Ascending aorta (tissue), 2 donors: ENCODE results near the gene SAV1. TPM values are rescaled to one million over a fixed set of nuclear protein-coding genes. Genes with fewer than 3 reads are reported as not detected.
A peak's percentile ranks its signal among the peaks of the same experiment; 100 is the strongest.
"Not testable (repeated sequence)": the region's sequence is repeated elsewhere in the genome, so short reads cannot be mapped to it uniquely, and the experiment has no call there.

ENCODE experiments used
- DNase-seq, 2 donors: peaks; one replicate each; pipeline ENCODE4 v3.0.0-alpha.2; 2019; ENCODE audit warnings: low spot score in 2 of 2
- H3K27ac ChIP-seq, 2 donors: fragments of 200-600 bp; sonication (generic); one replicate each; pipeline ENCODE4 v1.5.1; 2016 to 2017; ENCODE audit warnings: mild to moderate bottlenecking in 1 of 2
- H3K27me3 ChIP-seq: fragments of 200-600 bp; sonication (generic); one replicate; pipeline ENCODE4 v1.5.1; 2017
- H3K36me3 ChIP-seq, 2 donors: fragments of 200-600 bp; sonication (generic); one replicate each; pipeline ENCODE4 v1.5.1; 2016
- H3K4me1 ChIP-seq, 2 donors: fragments of 200-600 bp; sonication (generic); one replicate each; pipeline ENCODE4 v1.5.1; 2016 to 2017; ENCODE audit warnings: mild to moderate bottlenecking in 1 of 2
- H3K4me3 ChIP-seq, 2 donors: fragments of 200-600 bp; sonication (generic); one replicate each; pipeline ENCODE4 v1.5.1; 2016 to 2017; ENCODE audit warnings: mild to moderate bottlenecking in 1 of 2
- H3K9me3 ChIP-seq, 2 donors: fragments of 200-600 bp; sonication (generic); one replicate each; pipeline ENCODE4 v1.5.1; 2016
- intact Hi-C: fragments of 100-400 bp; cut with DNase I; formaldehyde crosslinking; loops from one replicate; pipeline ENCODE4 v1.15.1; 2023
- total RNA-seq: library from RNA; depleted of rRNA; stranded (reverse); fragments of >200 nt; gene quantifications from one replicate; pipeline ENCODE4 v1.1.0, GENCODE V29; 2016
- TF ChIP-seq, protein P1 (sequence below), 3 experiments: fragments of 200-600 bp in 2 of 3; fragments of 450-650 bp in 1 of 3; sonication (generic) in 2 of 3; IDR thresholded peaks; one replicate each; pipeline ENCODE4 v1.5.1; 2016 to 2019; ENCODE audit warnings: antibody characterized with exemption in 3 of 3, mild to moderate bottlenecking in 1 of 3, moderate library complexity in 1 of 3

SAV1 gene
- total RNA-seq, 1 donor from 2014 or later, result 61.7 TPM

DNA sequence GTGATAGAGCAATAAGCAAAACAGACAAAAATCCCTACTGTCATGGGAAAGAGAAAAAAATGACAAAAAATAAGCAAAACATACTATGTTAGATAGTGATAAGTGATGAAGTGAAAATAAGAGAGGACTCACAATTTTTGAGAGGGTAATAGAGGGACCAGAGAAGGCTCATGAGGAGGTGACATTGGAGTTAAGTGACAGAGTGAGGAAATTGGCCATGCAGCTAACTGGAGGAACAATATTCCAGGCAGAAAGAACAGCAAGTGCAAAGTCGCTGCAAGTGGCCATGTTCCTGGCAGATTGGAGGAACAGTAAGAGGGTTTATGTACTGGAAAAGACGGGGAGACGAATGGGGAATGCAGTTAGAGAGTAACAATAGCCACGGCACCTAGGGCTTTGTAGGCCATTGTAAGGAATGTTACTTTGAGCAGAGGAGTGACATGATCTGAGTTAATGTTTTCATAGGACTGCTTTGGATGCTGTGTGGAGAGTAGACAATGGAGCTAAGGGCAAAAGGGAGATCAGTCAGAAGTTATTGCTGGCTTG, 1.4 kb upstream of the SAV1 start:
- Histone ChIP-seq H3K36me3 (no peaks in the 10 kb centered on the region), H3K27ac (peak overlapping the region in 1 of 2 donors; percentile 17), H3K9me3 (no peaks in the 10 kb centered on the region), H3K27me3 (no peaks in the 10 kb centered on the region), H3K4me1 (peaks cover 4 to 11% of the 10 kb centered on the region in 2 donors), H3K4me3 (no peak overlapping the region)
- TF ChIP-seq, protein P1, sequence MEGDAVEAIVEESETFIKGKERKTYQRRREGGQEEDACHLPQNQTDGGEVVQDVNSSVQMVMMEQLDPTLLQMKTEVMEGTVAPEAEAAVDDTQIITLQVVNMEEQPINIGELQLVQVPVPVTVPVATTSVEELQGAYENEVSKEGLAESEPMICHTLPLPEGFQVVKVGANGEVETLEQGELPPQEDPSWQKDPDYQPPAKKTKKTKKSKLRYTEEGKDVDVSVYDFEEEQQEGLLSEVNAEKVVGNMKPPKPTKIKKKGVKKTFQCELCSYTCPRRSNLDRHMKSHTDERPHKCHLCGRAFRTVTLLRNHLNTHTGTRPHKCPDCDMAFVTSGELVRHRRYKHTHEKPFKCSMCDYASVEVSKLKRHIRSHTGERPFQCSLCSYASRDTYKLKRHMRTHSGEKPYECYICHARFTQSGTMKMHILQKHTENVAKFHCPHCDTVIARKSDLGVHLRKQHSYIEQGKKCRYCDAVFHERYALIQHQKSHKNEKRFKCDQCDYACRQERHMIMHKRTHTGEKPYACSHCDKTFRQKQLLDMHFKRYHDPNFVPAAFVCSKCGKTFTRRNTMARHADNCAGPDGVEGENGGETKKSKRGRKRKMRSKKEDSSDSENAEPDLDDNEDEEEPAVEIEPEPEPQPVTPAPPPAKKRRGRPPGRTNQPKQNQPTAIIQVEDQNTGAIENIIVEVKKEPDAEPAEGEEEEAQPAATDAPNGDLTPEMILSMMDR (IDR thresholded peaks at IDR 0.05), result no peak
- intact Hi-C loops, result loop anchor here (2.0 to 10.0 kb wide), 7 partner anchors 88 to 902 kb away; partner anchors contain the start of genes ATL1, DMAC2L, KLHDC2 and L2HGDH
- DNase-seq, result no peak

DNA sequence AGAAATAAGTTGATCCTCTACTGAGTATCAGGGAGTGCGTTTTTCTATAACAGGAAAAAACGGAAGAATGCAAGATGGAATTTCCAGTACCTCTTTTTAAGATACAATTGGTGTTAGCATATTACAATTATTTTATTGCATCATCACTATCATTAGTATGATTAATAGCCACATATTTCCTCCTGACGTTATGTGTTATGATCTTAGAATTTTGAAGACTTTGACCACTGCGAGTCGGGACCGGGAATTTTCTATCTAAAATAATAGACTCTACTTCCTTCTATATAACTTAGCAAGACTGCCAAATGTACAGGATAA, 679 bp upstream of the SAV1 start:
- Histone ChIP-seq H3K27me3 (no peaks in the 10 kb centered on the region), H3K4me1 (peaks cover 4 to 15% of the 10 kb centered on the region in 2 donors), H3K4me3 (peak overlapping the region; percentile 86 to 96), H3K9me3 (no peaks in the 10 kb centered on the region), H3K36me3 (no peaks in the 10 kb centered on the region), H3K27ac (peak overlapping the region; percentile 99)
- intact Hi-C loops, result loop anchor here (2.0 to 10.0 kb wide), 7 partner anchors 89 to 901 kb away; partner anchors contain the start of genes ATL1, DMAC2L, KLHDC2 and L2HGDH
- DNase-seq, result no peak
- TF ChIP-seq, protein P1 (IDR thresholded peaks at IDR 0.05), result no peak

DNA sequence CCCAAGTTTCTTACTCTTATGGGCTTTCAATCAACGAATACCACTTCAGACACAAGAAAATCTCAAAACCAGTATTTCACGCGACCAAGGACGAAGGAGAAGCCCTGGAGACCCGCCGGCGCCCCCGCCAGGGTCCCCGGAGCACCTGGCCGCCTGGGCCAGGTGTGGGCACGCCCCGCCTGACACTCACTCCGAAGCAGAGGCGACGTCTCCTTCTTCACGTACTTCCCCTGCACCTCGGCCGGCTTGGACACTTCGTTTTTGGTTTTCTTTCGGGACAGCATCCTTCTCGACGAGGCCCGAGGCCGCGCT, 466 bp downstream of the SAV1 start:
- intact Hi-C loops, result loop anchor here (5.0 to 10.0 kb wide), 6 partner anchors 90 to 900 kb away; partner anchors contain the start of genes ATL1, DMAC2L, KLHDC2 and L2HGDH
- no peaks in the 10 kb centered on the region for H3K9me3 ChIP-seq
- H3K36me3 ChIP-seq, result no peaks in the 10 kb centered on the region
- peak overlapping the region; percentile 86 to 96 for H3K4me3 ChIP-seq
- TF ChIP-seq, protein P1 (IDR thresholded peaks at IDR 0.05), result no peak
- no peaks in the 10 kb centered on the region for H3K27me3 ChIP-seq
- peak overlapping the region; percentile 99 for H3K27ac ChIP-seq
- peaks cover 4 to 15% of the 10 kb centered on the region in 2 donors for H3K4me1 ChIP-seq
- DNase-seq, result peak in 1 of 2 donors; percentile 70

DNA sequence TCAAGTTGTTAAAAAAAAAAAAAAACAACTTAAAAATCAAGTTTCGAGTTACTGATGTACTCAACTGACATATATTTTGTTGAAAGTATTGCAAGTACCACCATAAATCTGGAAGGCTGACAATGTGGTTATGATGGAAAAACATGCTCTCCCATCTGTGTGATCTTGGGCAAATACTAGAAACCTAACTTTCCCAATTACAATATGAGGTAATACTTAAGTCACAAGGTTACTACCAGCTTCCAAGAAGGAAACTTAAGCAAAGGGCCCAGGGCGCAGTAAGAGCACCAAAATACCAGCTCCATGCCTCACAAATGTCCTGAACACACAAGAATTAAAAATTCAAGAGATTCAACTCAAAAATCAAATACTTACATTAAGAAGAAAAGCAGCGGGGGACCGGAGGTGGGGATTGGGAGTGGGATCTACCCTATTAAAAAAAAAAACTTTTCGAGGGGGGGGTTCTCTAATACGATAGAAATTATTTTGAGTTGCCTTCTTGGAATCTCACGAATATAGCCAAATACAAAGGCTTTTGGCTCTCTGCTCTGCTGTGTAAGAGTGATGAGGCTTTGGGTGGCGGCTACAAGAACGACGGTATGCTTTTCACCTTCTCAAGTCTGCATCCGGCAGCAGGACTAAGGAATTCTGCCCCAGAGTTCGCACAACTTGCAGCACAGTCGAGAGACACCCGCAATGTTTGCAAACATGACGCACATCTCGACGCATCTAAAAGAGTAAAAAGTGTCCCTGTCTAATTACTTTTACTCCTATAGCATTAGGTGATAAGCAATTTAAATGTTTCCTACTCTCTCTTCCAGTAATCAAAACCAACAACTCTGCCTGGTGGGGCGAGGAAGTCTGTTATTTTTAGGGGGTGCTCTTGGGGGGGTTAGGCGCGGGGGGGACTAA, 1.1 kb downstream of the SAV1 start:
- TF ChIP-seq, protein P1 (IDR thresholded peaks at IDR 0.05), result no peak
- Histone ChIP-seq H3K9me3 (no peaks in the 10 kb centered on the region), H3K36me3 (no peaks in the 10 kb centered on the region), H3K4me1 (peaks cover 4 to 15% of the 10 kb centered on the region in 2 donors), H3K27ac (peak overlapping the region; percentile 99), H3K4me3 (peak overlapping the region; percentile 86 to 96), H3K27me3 (no peaks in the 10 kb centered on the region)
- intact Hi-C loops, result loop anchor here (5.0 to 10.0 kb wide), 6 partner anchors 90 to 900 kb away; partner anchors contain the start of genes ATL1, DMAC2L, KLHDC2 and L2HGDH
- DNase-seq, result no peak

DNA sequence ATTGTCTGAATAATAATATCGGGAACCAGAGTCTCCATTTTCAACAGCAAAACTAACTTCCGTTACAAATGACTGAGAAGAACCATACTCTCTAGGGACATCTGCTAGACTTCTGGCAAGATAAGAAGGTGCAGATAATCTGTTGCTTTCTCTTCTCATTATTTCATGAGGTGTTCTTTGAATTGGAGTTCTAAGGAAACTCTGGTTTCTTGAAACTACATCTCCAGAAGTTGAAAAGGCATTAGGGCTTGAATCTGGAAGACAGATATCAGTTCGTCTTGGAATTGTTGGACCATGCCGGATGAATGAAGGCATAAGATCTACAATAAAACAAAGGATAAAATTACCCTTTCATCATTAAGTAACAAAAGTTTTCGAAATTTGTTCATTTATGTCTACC, 2.8 kb downstream of the SAV1 start:
- not testable (repeated sequence) for H3K9me3 ChIP-seq, H3K36me3 ChIP-seq, H3K27me3 ChIP-seq, DNase-seq
- intact Hi-C loops, result loop anchor here (5.0 to 10.0 kb wide), 6 partner anchors 92 to 898 kb away; partner anchors contain the start of genes ATL1, DMAC2L, KLHDC2 and L2HGDH
- Histone ChIP-seq H3K27ac (peak overlapping the region in 1 of 2 donors; percentile 99), H3K4me1 (peaks cover 4 to 17% of the 10 kb centered on the region in 2 donors), H3K4me3 (peak overlapping the region in 1 of 2 donors; percentile 86)

DNA sequence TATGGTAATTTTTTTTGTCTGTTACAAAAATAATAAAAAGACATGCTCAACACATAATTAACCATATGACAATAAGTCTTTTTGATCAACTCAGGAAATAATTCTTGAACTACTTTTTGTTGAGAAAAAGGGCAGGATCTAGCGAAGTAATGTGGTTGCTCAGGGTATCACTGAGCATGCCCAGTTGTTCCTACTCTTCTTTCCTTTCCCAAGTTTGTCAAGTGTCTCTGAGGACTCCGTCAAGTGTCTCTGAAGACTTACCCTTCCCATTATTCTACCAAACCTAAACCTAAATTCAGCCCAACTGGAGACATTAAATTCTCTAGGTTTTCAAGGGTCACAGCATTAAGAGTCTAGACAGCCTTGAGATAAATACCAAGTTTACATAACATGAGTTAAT, 3.5 kb downstream of the SAV1 start:
- H3K36me3 ChIP-seq, H3K27ac ChIP-seq, H3K27me3 ChIP-seq, DNase-seq, H3K4me3 ChIP-seq, H3K9me3 ChIP-seq: not testable (repeated sequence)
- intact Hi-C loops, result loop anchor here (10.0 kb wide), 1 partner anchor 350 kb away; the partner anchor contains the start of genes DMAC2L and L2HGDH
- H3K4me1 ChIP-seq, result peaks cover 4 to 21% of the 10 kb centered on the region in 2 donors
